GM18517 (cell line): ENCODE data around the gene OGDH.
"Not testable (repeated sequence)": the region's sequence is repeated elsewhere in the genome, so short reads cannot be mapped to it uniquely, and the experiment has no call there.

Experiments used
- ATAC-seq: cut with Tn5 transposase; IDR thresholded peaks from one replicate; pipeline ENCODE4 v1.9.1; 2021; ENCODE audit warnings: mild to moderate bottlenecking, moderate library complexity; ENCODE audit not compliant: unreplicated experiment

The OGDH gene

DNA sequence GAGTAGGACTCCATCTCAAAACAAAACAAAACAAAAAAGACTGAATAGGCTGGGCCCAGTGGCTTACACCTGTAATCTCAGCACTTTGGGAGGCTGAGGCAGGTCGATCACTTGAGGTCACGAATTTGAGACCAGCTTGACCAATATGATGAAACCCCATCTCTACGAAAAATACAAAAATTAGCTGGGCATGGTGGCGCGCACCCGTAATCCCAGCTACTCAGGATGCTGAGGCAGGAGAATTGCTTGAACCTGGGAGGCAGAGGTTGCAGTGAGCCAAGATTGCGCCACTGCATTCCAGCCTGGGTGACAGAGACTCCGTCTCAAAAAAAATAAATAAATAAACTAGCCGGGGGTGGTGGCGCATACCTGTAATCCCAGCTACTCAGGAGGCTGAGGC, 97.0 kb downstream of the OGDH start:
- ATAC-seq, result not testable (repeated sequence)

DNA sequence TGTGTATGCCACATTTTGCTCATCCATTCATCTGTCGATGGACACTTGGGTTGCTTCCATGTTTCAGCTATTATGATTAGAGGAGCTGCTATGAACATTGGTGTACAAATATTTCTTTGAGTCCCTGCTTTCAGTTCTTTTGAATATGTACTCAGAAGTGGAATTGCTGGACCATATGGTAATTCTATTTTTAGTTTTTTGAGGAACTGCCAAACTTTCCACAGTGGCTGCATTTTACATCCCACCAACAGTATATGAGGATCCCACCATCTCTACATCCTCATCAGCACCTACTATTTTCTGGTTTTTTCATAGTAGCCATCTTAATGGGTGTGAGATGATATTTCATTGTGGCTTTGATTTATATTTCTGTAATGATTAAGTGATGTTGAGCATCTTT, 97.5 kb downstream of the OGDH start:
- no peak for ATAC-seq

- ATAC-seq, result no peak
These were observed 99.0 kb downstream of the OGDH start for GRCh38 chr7:44705434-44705833.

DNA sequence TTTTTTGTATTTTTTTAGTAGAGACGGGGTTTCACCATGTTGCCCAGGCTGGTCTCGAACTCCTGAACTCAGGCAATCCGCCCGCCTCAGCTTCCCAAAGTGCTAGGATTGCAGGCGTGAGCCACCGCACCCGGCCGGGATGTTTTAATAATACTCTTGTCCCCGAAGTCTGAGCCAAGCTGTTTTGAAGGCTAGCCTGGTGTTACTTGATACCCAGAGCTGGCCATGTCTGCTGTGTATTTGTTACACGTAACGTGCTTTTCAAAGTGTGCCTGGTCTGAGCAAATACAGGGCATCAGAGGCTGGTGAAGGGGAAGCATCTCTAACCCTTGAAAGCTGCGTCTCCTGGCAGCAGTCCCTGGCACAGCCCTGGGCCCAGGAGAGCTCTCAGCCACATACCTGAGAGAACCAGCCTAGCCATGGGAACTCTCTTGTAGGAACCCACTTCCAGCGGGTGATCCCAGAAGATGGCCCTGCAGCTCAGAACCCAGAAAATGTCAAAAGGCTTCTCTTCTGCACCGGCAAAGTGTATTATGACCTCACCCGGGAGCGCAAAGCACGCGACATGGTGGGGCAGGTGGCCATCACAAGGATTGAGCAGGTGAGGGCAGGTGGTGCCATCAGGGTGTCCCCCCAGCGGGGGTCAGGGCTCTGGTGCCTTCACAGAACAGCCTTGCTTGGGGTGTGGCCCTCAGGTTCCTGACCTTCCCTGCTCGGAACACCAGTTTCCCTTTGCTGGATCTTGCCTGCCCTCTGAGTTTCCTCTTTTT, 100.5 kb downstream of the OGDH start:
- ATAC-seq, result no peak

DNA sequence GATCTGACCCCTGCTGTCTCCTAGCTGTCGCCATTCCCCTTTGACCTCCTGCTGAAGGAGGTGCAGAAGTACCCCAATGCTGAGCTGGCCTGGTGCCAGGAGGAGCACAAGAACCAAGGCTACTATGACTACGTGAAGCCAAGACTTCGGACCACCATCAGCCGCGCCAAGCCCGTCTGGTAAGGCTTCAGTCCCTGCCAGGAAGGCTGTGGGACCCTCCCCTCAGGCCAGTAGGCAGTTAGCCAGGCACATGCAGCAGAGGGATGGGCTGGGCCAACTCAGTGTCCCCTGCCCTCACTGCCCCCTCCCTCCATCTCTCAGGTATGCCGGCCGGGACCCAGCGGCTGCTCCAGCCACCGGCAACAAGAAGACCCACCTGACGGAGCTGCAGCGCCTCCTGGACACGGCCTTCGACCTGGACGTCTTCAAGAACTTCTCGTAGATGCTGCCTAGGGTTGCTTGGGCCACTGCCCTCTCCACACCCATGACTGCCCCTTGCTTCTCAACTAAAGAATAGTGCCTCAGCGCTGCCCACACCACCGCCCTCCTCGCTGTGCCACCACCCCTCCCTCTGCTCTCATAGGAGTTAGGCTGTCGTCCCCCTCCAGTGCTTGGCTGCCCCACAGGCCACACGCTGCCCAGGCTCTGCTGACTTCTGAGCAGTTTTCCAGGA, 101.3 kb downstream of the OGDH start:
- no peak for ATAC-seq

DNA sequence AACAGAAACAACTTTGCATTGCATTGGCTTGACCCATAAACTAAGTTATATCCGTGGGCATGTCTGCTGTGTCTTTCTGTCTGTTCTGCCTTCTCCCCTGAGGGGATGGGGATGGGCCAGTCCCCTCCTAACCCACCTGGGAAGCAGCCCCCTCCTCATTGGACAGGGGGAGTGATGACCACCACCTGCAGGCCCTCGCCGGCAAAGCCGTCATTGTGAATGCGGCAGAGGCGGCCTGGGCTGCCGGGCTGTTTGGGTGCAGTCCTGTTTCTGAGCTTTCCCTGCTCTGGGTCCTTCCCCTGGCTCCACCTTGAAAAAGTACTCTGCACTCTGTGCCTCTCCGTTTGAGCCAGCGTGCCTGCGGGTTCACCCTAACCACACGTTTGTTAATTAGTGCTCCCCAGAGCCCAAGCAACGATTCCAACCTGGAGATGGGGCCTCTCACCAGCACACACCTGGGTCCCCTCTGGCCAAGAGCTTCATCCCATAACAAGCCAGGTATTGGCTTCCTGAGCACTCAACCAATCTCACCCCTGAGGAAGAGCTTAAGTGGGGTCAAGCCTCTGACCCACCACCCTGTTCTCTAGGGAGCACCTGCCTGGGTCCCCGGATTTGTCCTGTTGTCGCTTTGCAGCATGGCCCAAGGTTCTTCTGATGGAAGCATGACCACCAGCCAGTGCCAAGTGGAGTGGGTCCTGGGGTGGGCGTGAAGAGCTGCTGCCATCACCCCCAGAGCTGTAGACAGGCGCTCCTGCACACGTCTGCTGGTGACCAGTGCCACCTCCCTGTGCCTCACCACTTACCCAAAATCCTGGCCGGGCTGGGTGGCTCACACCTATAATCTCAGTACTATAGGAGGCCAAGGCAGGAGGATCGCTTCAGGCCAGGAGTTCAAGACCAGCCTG, 102.8 kb downstream of the OGDH start:
- ATAC-seq, result no peak

GRCh38 chr7:44709945-44710596, 103.6 kb downstream of the OGDH start:
- no peak for ATAC-seq

- ATAC-seq, result no peak
These were observed 105.1 kb downstream of the OGDH start for GRCh38 chr7:44711528-44711927.

DNA sequence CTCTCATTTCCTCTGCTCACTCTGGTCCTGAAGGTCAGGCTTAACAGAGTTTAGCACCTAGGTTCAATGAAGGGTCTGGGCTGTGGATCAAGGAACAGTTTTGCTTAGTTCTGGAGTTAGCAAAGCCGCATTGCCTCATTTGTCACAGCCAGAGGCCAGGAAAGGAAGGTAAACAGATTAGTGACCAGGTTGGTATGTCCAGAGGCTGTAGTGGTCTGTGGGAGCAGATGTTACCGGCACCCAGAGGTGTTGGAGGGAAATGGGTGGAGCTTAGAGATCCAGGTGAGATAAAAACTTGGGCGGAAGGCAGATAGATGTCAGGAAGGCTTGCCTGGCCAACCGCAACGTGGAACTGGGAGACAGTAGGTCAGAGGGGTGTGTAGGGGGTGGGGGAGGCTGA, 105.6 kb downstream of the OGDH start:
- no peak for ATAC-seq

DNA sequence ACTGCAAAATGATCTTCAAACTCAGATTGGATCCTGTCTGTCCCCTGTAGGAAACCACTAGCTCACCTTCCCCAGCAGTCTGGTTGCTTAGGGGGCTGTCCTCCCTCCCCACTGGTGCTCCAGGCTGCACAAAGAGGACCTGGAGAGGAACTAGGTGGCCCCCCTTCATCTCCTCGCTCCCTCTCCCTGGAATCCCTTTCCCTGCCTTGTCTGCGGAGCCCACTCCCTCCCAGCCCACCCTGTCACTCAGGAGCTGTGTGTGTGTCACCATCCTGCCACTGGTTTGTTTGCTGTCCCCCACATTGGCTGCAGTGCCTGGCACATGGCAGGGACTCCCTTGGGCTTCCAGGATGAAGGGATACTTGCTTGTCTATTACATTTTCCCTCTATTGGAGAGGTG, 106.7 kb downstream of the OGDH start:
- no peak for ATAC-seq

DNA sequence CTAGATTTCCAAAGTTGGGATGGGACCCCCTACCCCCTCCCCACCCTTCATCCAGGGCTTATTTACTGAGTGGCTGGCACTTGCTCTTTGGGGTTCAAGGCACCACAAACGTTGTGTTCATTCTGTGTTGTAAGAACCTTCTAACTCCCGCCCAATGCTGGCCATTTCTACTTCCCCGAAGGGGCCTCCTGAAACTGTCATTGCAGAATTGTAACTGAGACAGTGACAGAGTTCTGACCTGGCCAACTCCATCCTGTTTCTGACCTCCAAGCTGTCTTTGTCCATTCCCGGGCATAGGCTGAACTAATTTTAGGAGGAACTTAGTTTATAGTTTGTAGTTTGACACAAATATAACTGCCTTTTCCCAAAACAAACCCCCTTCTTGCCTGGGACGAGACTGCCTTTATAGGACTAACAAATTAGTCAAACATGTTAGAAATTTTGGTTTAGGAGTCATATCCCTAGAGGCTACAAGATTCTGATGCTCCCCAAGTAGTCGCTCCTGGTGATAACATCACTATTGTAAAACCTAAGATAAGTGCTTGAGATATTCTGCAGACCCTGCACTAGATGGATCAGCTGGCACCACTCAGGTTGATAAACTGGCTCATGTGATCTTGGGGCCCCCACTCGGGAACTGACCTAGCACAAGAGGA, 107.4 kb downstream of the OGDH start:
- ATAC-seq, result no peak

GRCh38 chr7:44716205-44716604, 109.8 kb downstream of the OGDH start:
- ATAC-seq, result no peak

DNA sequence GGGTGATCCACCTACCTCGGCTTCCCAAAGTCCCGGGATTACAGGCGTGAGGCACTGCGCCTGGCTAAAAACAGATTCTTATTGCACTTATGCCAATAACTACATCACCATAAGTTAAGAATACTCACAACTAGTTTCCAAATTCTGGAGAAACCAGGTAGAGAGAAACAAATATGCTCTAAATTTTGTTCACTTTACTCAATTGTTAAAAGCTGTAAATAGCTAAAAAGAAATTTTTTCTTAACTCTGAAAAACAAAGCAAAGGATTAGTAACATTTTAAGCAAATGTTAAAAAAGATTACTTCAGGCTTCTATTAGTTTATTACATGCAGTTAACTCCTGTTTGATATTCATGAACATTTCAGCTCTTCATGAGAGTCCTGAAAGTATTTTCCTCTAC, 113.9 kb downstream of the OGDH start:
- no peak for ATAC-seq

- ATAC-seq, result no peak
These were observed 117.8 kb downstream of the OGDH start for GRCh38 chr7:44724276-44724675.

DNA sequence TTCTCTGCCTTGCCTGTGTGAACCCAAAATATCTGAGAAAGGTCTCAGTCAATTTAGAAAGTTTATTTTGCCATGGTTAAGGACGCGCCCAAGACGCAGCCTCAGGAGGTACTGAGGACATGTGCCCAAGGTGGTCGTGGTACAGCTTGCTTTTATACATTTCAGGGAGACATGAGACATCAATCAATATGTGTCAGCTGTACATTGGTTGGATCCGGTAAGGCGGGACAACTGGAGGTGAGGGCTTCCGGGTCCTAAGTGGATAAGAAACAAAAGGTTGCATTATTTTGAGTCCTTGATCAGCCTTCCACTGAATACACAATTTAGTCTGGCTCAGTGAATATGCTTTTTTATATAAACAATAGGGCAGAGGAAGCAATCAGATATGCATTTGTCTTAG, 119.8 kb downstream of the OGDH start:
- not testable (repeated sequence) for ATAC-seq

DNA sequence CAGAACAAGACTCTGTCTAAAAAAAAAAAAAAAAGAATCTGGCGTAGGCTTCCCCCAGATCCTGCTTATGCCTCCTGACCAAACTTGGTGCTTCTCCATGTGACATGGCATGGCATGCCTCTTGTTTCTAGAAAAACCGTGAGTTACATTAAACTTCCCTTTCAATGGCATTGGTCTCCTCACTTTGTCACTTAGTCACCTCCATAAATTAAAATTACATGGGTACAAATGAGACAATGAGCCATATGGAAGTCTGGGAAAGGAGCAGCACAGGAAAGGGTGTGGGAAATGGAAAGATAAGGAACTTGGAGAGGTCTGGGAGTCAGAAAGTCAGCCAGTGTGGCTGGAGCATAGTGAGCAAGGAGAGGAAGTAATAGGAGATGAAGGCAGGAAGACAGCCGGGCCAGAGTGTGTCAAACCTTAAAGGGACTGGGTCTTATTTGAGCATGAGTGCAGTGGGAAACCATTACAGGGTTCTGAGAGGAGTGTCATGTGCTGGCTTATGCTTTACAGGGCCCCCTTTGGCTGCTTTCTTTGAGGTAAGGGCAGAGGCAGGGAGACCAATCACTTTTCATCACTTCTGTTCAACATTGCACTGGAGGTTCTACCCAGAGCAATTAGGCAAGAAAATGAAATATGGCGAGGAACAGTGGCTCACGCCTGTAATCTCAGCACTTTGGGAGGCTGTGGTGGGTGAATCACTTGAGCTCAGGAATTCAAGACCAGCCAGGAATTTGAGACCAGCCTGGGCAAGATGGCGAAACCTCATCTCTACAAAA, 120.9 kb downstream of the OGDH start:
- ATAC-seq, result no peak

- no peak for ATAC-seq
These were observed 121.5 kb downstream of the OGDH start for GRCh38 chr7:44727937-44728262.

- ATAC-seq, result no peak
These were observed 123.6 kb downstream of the OGDH start for GRCh38 chr7:44729949-44730590.

DNA sequence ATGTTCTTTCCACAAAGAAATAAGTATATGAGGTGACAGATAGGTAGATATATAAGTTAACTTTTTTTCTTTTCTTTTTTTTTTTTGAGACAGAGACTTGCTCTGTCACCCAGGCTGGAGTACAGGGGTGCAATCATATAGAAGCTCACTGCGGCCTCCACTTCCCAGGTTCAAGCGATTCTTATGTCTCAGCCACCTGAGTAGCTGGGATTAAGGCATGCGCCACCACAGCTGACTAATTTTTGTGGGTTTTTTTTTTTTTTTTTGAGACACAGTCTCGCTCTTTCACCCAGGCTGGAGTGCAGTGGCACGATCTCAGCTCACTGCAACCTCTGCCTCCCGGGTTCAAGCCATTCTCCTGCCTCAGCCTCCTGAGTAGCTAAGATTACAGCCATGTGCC, 126.5 kb downstream of the OGDH start:
- ATAC-seq, result not testable (repeated sequence)
